SK-N-MC (cell line): ENCODE measurements around the gene TRAF3IP3.

ENCODE experiments used
- DNase-seq: peaks from one replicate; pipeline ENCODE4 v3.0.0-alpha.2; 2011; ENCODE audit warnings: low read depth, low spot score
- H3K27ac ChIP-seq: fragments of 200-600 bp; sonication (generic); 2 replicates; pipeline ENCODE4 v1.5.1; 2016; ENCODE audit warnings: mixed run types
- H3K36me3 ChIP-seq: fragments of 200-600 bp; sonication (generic); 2 replicates; pipeline ENCODE4 v1.6.1; 2017; ENCODE audit warnings: antibody characterized with exemption, low read length, mixed read lengths; ENCODE audit not compliant: insufficient read depth
- H3K4me3 ChIP-seq: fragments of 200-600 bp; sonication (generic); 2 replicates; pipeline ENCODE4 v1.5.1; 2016
- H3K9ac ChIP-seq: fragments of 200-600 bp; sonication (generic); 2 replicates; pipeline ENCODE4 v1.8.0; 2017; ENCODE audit warnings: mixed run types, mixed read lengths; ENCODE audit not compliant: insufficient read length
- H3K9me3 ChIP-seq: fragments of 200-600 bp; sonication (generic); 2 replicates; pipeline ENCODE4 v1.6.1; 2017; ENCODE audit warnings: low read depth, mild to moderate bottlenecking, antibody characterized with exemption, low read length, moderate library complexity, mixed read lengths
- EZH2 ChIP-seq: fragments of 200-600 bp; sonication (generic); IDR thresholded peaks from one replicate; pipeline ENCODE4 v1.6.1; 2017; ENCODE audit warnings: antibody characterized with exemption
- FOXP2 ChIP-seq: optimal IDR thresholded peaks from 2 replicates; pipeline ENCODE3; 2011; ENCODE audit warnings: mild to moderate bottlenecking, moderate library complexity; ENCODE audit not compliant: insufficient read depth; ENCODE audit errors: extremely low read length, control extremely low read depth
- POLR2AphosphoS5 ChIP-seq: IDR thresholded peaks from 2 replicates; pipeline ENCODE4 v1.6.1; 2012; ENCODE audit warnings: mild to moderate bottlenecking, low read depth, low read length, borderline replicate concordance

TRAF3IP3 gene

GRCh38 chr1:209805341-209805781 lies 49.5 kb downstream of the TRAF3IP3 start:
- H3K27ac ChIP-seq = no peak overlapping the region
- no peak overlapping the region for H3K4me3 ChIP-seq
- H3K36me3 ChIP-seq = no peaks in the 10 kb centered on the region
- no peak for DNase-seq
- TF ChIP-seq POLR2AphosphoS5 = no peak
- TF ChIP-seq FOXP2 = no peak
- TF ChIP-seq EZH2 = no peak
- no peak overlapping the region for H3K9ac ChIP-seq
- H3K9me3 ChIP-seq = no peaks in the 10 kb centered on the region

GRCh38 chr1:209805875-209806760 lies 50.3 kb downstream of the TRAF3IP3 start, which contains the start of gene IRF6:
Gene IRF6, minus strand, starts transcription at chr1:209806142. Its CDS starts 4,729 bp downstream, at chr1:209801413.
- no peak for DNase-seq
- no peak within 1 kb of the TSS for H3K4me3 ChIP-seq

GRCh38 chr1:209807509-209807908 lies 51.7 kb downstream of the TRAF3IP3 start:
- TF ChIP-seq EZH2 = no peak
- TF ChIP-seq FOXP2 = no peak
- TF ChIP-seq POLR2AphosphoS5 = no peak
- Histone ChIP-seq H3K4me3 (no peak overlapping the region), H3K36me3 (no peaks in the 10 kb centered on the region), H3K27ac (no peak overlapping the region), H3K9me3 (no peaks in the 10 kb centered on the region), H3K9ac (no peak overlapping the region)
- no peak for DNase-seq

More at GRCh38 chr1:209805875-209806760, 50.3 kb downstream of the TRAF3IP3 start, which contains the start of gene IRF6:
- Histone ChIP-seq H3K9me3 (no peaks in the 10 kb centered on the region), H3K27ac (no peak within 1 kb of the TSS), H3K36me3 (no peaks in the 10 kb centered on the region), H3K9ac (no peak within 1 kb of the TSS)
- TF ChIP-seq FOXP2 (no peak), POLR2AphosphoS5 (no peak; the same call in 1 of the 2 replicates), EZH2 (no peak)

GRCh38 chr1:209808059-209808581 lies 52.3 kb downstream of the TRAF3IP3 start:
- no peaks in the 10 kb centered on the region for H3K36me3 ChIP-seq
- no peak overlapping the region for H3K4me3 ChIP-seq
- DNase-seq = no peak
- no peak overlapping the region for H3K27ac ChIP-seq
- no peak overlapping the region for H3K9ac ChIP-seq
- no peak for TF ChIP-seq EZH2
- TF ChIP-seq POLR2AphosphoS5 = no peak
- TF ChIP-seq FOXP2 = no peak
- H3K9me3 ChIP-seq = no peaks in the 10 kb centered on the region

- no peak overlapping the region for H3K9ac ChIP-seq
- TF ChIP-seq EZH2 = no peak
- TF ChIP-seq POLR2AphosphoS5 = no peak
- TF ChIP-seq FOXP2 = no peak
- no peak for DNase-seq
- no peak overlapping the region for H3K27ac ChIP-seq
- H3K4me3 ChIP-seq = no peak overlapping the region
- no peaks in the 10 kb centered on the region for H3K9me3 ChIP-seq
- H3K36me3 ChIP-seq = no peaks in the 10 kb centered on the region
These were observed 53.8 kb downstream of the TRAF3IP3 start for GRCh38 chr1:209809611-209810010.

- H3K9me3 ChIP-seq = no peaks in the 10 kb centered on the region
- no peak overlapping the region for H3K27ac ChIP-seq
- DNase-seq = no peak
- no peak overlapping the region for H3K9ac ChIP-seq
- H3K36me3 ChIP-seq = no peaks in the 10 kb centered on the region
- TF ChIP-seq EZH2 = no peak
- no peak for TF ChIP-seq POLR2AphosphoS5
- no peak for TF ChIP-seq FOXP2
- no peak overlapping the region for H3K4me3 ChIP-seq
These were observed 54.9 kb downstream of the TRAF3IP3 start for GRCh38 chr1:209810783-209811182.

- no peak overlapping the region for H3K9ac ChIP-seq
- H3K4me3 ChIP-seq = no peak overlapping the region
- no peak for DNase-seq
- no peak overlapping the region for H3K27ac ChIP-seq
- no peaks in the 10 kb centered on the region for H3K9me3 ChIP-seq
- TF ChIP-seq POLR2AphosphoS5 (no peak), EZH2 (no peak), FOXP2 (no peak)
- no peaks in the 10 kb centered on the region for H3K36me3 ChIP-seq
These were observed 58.0 kb downstream of the TRAF3IP3 start for GRCh38 chr1:209813902-209814301.

- TF ChIP-seq EZH2 (no peak), FOXP2 (no peak), POLR2AphosphoS5 (no peak)
- Histone ChIP-seq H3K9ac (no peak overlapping the region), H3K36me3 (no peaks in the 10 kb centered on the region), H3K27ac (no peak overlapping the region), H3K9me3 (no peaks in the 10 kb centered on the region), H3K4me3 (no peak overlapping the region)
- DNase-seq = no peak
These were observed 59.6 kb downstream of the TRAF3IP3 start for GRCh38 chr1:209815490-209815889.
